Measurements from ENCODE around the gene MSI2.

MSI2 gene

GRCh38 chr17:57692770-57693169, 436.4 kb downstream of the MSI2 start:
- no peak for DNase-seq (ENCODE audit: low spot score)

DNA sequence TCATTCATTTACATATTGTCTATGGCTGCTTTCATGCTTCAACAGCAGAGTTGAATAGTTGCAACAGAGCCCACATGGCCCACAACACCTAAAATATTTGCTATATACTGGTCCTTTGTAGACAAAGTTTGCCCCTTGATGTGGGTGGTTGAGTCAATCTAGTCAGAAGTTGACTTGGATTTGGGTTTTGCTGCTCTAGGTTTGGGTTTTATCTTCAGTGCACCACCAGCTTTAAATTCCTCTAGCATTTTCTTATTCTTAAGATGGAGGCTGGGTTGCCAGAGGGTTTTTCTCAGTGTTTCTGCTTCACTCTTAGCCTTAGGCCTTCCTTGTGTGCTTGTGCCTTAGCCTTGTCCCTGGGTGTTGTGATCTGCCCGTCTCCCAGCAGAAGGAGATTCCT, 437.7 kb downstream of the MSI2 start:
- no peak for DNase-seq (ENCODE audit: low spot score)

DNA sequence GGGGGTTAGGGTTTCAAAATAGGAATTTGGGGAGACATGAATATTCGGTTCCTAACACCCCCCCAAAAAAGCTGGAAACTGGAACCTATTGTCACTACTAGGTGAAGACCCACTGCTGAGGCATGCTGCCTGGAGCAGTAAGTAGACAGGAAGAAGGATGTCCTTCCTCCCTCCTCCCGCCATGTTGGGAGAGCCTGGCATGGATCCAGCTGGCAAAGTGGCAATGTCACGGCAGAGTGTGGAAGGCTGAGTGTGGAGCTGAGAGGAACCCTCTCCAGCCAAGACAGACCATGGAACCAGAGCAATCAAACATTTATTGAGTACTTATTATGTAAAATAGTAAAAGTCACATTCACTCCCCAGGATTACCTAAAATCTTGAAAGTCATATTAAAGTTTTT, 439.7 kb downstream of the MSI2 start:
- DNase-seq (ENCODE audit: low spot score) = no peak

DNA sequence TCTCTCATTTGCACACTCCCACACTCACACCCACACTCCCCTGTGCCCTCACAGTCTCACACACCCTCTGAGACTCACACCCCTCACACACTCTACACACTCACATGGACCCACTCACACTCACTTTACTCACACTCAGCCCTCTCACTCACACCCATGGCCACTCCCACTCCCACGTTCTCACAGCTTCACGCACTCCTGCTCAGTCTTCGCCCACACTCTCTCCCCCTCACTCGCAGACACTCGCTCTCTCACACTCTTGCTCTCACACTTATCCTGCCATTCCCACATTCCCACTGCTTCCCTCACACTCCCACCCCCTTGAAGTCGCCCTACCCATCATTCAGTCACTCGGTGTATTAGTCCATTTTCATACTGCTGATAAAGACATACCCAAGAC, 440.9 kb downstream of the MSI2 start:
- DNase-seq (ENCODE audit: low spot score) = no peak

DNA sequence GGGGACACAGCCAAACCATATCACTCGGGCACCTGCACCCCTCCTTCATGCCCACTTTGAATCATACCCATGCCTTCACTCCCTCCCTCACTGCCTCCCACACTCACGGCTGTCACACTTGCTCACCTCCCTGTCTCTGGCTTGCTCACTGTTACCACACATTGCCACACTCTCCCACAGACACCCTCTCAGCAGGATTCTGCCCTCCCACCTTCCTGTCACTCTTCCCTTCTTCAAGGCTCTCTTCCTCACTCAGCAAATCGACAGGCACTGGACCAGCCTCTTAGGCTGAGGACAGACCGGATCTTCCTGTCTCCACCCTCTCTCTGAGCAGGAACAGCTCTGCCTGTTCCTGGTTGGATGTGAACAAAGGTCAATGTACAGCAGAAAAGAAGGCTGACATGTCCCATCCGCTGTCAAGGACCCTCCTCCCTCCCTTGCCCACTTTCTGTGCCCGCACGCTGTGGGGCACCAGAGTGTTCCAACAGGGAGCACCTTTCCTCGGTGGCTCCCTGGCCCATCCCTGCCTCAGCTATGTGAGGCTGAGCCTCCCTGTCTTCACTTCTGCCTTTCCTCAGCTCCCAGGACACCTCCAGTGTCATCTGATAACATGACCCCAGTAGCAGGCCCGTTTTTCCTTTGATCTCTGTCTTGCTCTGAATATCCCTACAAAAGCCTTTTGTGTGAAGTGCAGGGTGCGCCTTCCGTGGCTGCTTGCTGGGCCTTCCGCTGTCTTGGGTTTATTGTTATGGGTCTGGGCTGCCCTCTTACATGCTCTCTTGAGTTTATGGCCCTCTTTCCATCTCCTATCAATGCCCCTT, 441.8 kb downstream of the MSI2 start:
- DNase-seq (ENCODE audit: low spot score) = no peak

DNA sequence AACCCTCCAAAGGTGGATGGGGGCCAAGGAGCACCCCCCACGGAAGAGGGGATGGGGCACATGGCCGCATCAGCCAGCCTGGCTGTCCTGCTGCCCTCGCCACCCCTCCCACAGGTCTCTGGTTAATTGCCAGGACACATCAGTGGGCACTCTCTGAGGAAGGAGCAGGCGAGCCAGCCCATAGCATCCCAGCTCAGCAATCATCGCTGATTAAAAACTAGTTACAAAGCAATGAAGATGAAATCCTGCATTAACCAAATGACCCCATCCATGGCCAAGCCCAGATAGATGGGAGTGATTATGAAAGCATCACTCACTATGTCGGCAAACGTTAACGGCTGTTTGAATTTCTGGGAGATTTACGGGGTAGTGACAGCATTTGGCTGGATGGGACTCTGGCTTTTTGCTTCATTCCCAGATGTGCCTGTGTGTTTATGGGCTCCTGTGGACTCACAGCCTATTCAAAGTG, 443.5 kb downstream of the MSI2 start:
- no peak for DNase-seq (ENCODE audit: low spot score)

DNA sequence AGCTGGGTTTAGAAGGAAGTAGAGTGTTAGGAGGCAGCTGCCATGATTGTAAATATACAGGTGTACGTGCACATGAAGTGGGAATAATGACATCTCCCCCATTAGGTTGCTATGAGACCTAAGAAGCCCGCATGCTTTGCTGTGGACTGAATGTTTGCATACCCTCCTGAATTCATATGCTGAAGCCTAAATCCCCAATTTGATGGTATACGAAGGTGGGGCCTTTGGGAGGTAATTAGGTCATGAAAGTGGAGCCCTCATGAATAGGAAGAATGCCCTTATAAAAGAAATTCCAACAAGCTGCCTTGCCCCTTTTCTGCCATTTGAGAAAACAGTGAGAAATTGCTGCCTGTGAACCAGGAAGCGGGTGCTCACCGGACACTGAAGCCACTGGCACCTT, 444.8 kb downstream of the MSI2 start:
- no peak for DNase-seq (ENCODE audit: low spot score)

- no peak for DNase-seq (ENCODE audit: low spot score)
These were observed 446.9 kb downstream of the MSI2 start for GRCh38 chr17:57703273-57703672.

DNA sequence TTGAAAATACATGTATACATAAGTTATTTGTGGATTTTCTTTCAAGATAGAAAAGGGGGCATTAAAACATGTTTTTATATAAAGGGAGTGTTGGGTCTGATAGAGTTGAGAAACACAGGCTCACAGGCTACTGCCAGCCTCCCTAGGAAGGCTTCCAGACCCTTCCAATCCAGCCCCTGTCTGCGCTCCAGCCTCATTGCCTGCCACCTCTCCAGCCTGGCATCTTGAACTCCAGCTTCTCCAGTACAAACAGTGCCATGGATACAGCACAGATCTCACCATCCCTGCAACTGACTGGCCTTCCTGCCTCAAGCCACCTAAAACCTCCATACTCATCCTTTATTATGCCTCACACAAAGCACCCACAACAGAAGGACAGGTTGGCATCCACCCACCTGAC, 448.1 kb downstream of the MSI2 start:
- DNase-seq (ENCODE audit: low spot score) = no peak

DNA sequence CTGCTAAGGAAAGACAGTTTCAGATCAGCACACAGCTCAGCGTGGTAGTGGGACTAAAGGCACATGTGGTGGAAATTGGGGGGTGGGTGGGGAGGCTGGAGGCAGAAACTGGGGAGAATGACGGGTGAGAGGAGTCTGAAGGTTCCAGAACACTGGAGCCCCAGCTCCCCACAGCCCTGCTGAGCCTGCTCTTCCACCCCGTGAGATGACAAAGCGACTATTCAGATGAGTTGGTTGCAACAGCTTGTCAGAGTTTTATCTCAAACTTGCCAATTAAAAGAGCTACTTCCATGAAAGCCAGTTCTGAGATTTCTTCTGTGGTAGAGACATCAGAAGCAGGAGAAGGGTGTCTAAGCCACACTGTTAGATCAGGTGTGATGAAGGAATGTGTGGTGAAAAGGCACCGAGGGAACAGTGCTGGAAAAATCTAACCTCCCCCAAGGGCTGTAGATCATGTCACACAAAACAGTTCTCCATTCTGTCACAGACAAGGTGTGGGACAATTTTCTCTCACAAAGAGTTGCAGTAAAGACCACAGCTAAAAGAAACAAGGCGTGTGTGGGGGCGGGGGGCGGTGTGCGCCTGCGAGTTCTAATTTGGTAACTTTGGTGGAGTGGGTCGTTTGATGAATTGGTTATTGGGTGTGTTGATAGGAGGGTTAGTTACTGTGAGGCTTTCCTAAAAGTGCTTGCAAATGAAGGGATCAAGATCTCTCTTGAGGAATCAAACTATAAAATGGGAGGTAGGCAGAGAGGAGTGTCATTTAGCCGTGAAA, 449.8 kb downstream of the MSI2 start:
- DNase-seq (ENCODE audit: low spot score) = no peak

GRCh38 chr17:57706761-57707160, 450.4 kb downstream of the MSI2 start:
- DNase-seq (ENCODE audit: low spot score) = no peak

- DNase-seq (ENCODE audit: low spot score) = no peak
These were observed 451.6 kb downstream of the MSI2 start for GRCh38 chr17:57707892-57708291.

GRCh38 chr17:57708410-57708809, 452.1 kb downstream of the MSI2 start:
- no peak for DNase-seq (ENCODE audit: low spot score)

GRCh38 chr17:57713140-57713539, 456.8 kb downstream of the MSI2 start:
- no peak for DNase-seq (ENCODE audit: low spot score)

GRCh38 chr17:57714665-57715180, 458.4 kb downstream of the MSI2 start:
- no peak for DNase-seq (ENCODE audit: low spot score)

DNA sequence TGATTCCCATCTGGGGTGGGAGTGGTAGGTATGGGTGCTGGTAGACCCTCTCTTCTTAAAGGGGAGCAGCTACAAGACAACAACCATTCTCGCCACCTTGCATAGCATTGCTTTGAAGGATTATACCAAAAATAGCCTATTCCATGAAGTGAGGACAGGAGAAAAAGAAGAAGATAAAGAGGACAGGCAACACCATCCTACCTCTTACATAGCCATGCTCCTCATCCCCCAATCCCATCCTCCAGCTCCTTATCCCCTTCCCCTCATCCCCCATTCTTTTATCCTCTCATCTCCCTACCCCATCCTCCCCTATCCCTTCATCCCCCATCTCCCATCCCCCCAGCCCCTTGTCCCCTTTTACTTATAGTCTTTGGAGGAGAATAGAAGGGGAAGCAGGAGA, 459.7 kb downstream of the MSI2 start:
- no peak for DNase-seq (ENCODE audit: low spot score)

DNA sequence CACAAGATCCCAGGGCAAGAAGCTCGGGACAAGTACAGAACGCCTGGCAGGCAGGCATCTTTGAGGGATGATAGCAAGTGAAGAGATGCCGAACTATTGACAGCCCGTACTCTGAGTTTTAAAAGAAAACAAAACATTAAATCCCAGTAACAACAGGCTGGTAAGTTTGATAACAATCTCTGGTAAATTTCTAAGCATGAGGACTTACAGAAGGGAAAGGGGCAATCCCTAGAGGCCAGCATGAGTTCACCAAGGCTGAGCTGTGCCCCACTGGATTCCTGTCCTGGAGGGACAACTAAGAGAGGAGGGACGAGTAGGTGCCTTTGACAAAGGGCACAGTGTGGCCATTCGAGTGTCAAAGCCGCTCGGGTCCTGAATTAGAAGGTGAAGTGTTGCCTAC, 462.6 kb downstream of the MSI2 start:
- no peak for DNase-seq (ENCODE audit: low spot score)

DNA sequence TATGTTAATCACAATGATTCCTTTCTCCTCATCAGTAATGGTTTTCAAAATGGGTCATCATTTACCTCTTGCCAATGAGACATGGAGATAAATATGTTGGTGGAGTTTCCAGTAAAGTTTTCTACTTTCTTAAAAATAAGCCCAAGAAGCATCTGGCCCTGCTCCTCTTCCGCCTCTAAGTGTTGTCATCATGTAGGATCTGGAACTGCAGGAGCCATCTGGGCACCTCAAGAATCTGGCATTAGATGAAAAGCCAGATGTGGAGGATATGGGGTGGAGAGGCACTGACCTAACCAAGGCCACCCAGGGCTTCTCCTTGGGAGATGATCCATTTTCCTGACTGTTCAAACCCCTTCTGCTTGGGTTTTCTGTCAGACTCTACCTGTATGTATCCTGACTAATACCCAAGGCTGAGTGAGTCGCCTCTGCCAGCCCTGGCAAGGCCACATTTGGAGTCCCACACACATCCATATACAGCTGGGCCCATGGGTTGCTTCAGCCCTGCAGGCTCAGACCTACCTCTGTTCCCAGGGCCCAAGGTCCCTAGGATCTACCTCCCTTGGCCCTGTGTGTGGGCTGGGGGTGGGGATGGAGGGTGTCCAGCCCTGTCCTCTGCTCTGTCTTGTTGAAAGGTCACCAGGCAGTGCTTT, 464.2 kb downstream of the MSI2 start:
- no peak for DNase-seq (ENCODE audit: low spot score)

- no peak for DNase-seq (ENCODE audit: low spot score)
These were observed 465.8 kb downstream of the MSI2 start for GRCh38 chr17:57721967-57722703.

DNA sequence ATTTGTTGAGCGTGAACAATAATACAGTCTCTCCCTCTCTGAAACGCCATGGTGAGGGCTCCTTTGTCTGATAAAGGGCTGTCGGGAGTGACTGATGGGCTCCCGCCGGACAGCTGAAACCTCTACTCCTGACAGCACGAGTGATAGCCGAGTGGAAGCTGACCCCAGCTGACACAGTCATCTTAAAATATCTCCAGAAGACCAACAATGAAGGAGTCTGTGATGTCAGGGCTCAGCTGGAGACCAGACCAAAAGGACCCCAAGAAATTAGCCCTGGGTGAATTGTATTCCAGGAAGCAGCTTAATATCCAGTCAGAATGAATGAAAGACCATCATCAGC, 466.4 kb downstream of the MSI2 start:
- DNase-seq (ENCODE audit: low spot score) = no peak

DNA sequence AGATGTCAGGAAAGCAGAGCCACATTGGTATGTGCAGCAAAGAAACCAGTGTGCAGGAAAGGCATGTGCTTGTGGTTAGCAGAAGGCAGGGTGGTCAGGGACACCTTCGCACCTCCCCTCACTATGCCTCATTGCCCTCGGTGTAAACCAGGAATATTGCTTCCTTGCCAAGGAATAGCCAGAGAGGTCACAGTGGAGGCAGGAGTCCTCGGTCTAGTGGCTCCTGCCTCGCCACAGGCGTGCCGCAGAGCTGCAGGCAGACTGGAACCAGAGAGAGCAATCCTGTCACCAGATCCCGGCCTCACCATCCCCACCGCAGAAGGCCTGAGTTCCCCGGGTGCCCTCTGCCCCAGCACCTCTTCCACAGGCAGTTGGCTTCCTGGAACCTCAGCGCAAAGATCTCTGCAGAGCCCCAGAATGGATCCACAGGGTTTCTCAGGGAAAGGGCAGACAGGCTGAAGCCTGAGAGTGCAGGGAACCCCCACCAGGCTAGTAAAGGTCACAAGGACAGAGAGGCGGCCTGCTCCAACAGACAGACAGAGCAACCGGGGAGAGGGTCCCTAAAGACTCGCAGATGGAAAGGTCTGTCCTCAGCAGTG, 467.2 kb downstream of the MSI2 start:
- no peak for DNase-seq (ENCODE audit: low spot score)
